GM18526 (cell line): ENCODE data around the gene PITX2.

Experiments
- POLR2A ChIP-seq: IDR thresholded peaks from 3 replicates; pipeline ENCODE4 v1.6.1; 2011; ENCODE audit not compliant: insufficient read length; ENCODE audit errors: extremely low read depth

Gene PITX2

GRCh38 chr4:110622841-110623717, at the start of gene PITX2:
Gene PITX2, minus strand, starts transcription at chr4:110623077. Its CDS starts 617 bp downstream, at chr4:110622460.
- TF ChIP-seq POLR2A = no peak

GRCh38 chr4:110671679-110672078, 48.8 kb upstream of the PITX2 start:
- TF ChIP-seq POLR2A = no peak

GRCh38 chr4:110669663-110670062, 46.8 kb upstream of the PITX2 start:
- TF ChIP-seq POLR2A = no peak

- no peak for TF ChIP-seq POLR2A
These were observed 45.8 kb upstream of the PITX2 start for GRCh38 chr4:110668463-110669235.

GRCh38 chr4:110667670-110668069, 44.8 kb upstream of the PITX2 start:
- no peak for TF ChIP-seq POLR2A

- TF ChIP-seq POLR2A = no peak
These were observed 43.2 kb upstream of the PITX2 start for GRCh38 chr4:110666030-110666429.

- no peak for TF ChIP-seq POLR2A
These were observed 41.0 kb upstream of the PITX2 start for GRCh38 chr4:110663738-110664444.

- no peak for TF ChIP-seq POLR2A
These were observed 40.3 kb upstream of the PITX2 start for GRCh38 chr4:110663206-110663605.

GRCh38 chr4:110660755-110661154, 37.9 kb upstream of the PITX2 start:
- no peak for TF ChIP-seq POLR2A

GRCh38 chr4:110654254-110654635, 31.4 kb upstream of the PITX2 start:
- no peak for TF ChIP-seq POLR2A

GRCh38 chr4:110653321-110654253, 30.7 kb upstream of the PITX2 start:
- TF ChIP-seq POLR2A = no peak

GRCh38 chr4:110644008-110644407, 21.1 kb upstream of the PITX2 start:
- no peak for TF ChIP-seq POLR2A

GRCh38 chr4:110643096-110643495, 20.2 kb upstream of the PITX2 start:
- no peak for TF ChIP-seq POLR2A

GRCh38 chr4:110641218-110641617, 18.3 kb upstream of the PITX2 start:
- TF ChIP-seq POLR2A = no peak
